ENCODE measurements around the gene CD48.

CD48 gene, protein sequence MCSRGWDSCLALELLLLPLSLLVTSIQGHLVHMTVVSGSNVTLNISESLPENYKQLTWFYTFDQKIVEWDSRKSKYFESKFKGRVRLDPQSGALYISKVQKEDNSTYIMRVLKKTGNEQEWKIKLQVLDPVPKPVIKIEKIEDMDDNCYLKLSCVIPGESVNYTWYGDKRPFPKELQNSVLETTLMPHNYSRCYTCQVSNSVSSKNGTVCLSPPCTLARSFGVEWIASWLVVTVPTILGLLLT

DNA sequence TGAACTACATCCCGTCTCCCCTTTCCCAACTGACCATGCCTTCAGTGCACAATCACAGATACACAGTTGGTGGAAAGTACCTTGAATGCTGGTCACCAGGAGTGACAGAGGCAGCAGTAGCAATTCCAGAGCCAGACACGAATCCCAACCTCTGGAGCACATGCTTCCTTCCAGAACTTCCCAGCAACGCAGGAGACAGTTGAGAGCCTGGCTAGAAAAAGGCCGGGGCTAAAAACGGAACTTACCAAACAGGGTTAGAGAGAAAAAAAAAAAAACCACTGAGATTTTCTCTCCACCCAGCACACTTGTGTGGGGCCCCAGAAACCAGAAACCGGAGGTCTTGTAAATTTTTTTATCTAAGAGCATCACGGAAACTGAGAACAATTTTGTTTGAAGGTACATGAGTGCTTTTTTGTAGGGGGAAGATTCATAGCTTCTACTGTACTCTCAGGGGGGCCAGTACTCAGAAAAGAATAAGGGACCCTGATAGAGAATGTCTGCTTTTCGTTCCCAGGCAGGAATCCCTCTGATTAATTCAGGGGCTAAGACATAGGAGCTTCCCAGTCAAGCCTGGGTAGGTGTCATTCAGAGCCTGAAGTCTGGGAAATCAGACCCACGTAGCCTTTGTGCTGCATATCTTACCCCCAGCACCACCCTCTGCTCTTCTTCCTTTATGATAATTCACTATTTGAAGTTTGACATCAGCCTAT is at the start of gene CD48:
Gene CD48 (minus strand): TSS at position 221 of the 710 bp plus-strand sequence. CDS start 59 bp downstream, at position 162.
- DNase-seq, result no peak

DNA sequence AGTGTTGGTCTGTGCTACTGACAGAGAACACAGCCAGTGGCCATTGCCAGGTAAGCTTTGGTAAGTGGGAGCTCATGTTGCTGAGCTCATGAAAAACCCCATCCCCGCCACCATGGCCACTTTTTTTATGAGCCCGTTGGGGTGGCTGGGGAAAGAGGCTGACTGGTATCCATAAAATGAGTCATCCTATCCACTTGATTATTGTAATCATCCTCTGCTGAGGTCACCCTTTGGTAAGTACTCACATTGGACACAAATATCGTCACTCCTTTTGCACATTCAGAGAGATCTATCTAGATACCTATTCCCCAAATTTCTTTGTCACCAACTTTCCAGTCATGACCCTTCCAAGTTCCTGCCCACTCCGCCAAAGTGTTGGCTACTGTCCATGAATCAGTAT is 49.4 kb upstream of the CD48 start:
- DNase-seq, result no peak

DNA sequence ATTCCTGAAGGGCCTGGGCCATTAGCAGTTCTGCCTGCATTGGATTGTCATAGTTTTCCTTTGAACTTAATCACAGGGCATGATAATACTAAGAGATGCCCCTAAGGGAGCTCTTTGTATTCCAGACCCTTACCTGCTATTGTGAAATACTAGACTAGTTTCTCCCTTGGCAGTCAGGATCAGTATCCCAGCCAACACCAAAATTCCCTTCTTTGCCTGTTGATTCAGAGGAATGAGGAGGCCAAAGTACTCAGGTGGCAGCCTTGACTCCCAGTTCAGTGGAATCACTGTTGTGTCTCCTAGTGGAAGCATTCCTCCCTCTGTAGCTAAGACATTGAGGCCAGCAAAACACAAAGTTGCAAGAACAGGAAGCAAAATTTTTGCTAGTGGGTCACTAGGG is 48.1 kb upstream of the CD48 start:
- DNase-seq, result no peak

DNA sequence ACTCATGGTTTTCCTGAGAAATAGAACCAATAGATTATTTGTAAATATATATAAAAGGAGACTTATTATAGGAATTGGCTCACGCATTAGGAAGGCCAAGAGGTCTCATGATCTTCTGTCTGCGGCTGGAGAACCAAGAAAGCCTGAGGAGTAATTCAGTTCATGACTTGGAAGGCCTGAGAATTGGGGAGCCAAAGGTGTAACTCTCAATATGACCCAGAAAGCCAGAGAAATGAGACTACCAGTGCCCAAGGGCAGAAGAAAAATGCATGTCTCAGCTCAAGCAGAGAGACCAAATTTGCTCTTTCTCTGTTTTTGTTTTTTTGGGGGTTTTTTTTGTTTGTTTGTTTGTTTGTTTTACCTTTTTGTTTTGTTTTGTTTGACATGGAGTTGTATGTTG is 46.9 kb upstream of the CD48 start:
- DNase-seq, result no peak

DNA sequence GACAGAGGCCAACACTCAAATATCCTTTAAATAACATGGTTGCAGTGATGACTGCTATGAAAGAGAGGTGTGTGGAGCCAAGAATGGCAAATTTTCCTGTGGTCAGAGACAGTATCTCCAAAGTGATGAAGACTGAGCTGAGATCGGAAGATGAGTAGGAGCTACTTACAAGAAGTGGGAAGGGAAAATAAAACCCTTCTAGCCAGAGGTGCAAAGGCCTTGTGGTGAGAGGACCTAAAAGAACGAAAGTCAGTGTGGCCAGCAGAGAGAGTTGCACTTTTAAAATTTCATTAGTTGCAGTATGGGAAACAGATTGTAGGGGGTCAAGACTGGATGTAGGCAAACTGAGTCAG is 45.2 kb upstream of the CD48 start:
- no peak for DNase-seq

DNA sequence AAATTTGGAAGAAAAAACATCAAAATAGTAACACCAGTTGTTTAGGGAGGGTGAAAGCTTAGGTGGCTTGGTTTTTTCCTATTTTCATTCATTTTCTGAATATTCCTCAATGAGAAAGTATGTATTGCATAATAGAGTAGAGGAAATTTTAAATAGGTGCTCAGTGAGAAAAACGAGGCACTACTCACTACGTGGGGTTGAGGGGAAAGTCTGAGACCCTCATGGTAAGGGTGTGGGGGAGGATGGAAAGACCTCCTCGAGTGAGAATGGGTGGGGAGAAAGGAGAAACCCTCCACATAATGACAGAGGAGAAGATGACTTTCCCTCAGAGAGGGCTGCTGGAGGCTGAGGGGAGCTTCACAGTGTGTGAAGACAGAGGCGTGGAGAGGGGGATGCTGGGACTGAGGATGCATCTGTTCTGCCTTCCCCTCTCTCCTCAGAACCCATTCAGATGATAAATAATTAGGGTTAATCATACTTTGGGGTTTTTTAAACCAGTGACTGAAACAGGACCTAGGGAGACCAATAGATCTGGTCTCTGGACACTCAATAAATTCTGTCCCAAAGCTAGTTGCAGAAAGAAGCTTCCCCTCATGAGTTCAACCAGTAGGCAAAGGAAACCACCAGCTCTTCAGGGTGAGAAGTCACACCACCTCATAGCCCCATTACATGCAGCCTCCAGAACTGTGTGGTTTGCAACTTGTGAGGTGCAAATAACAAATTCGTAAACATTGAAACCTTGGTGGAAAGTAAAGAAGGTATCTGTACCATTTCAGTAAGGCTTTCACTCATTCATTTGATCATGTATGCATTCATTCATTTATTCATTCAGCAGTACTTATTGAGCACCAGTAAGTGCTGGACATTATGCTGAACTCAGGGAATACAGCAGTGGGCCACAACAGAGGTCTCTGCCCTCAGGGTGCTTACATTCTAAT is 44.6 kb upstream of the CD48 start:
- DNase-seq, result no peak

DNA sequence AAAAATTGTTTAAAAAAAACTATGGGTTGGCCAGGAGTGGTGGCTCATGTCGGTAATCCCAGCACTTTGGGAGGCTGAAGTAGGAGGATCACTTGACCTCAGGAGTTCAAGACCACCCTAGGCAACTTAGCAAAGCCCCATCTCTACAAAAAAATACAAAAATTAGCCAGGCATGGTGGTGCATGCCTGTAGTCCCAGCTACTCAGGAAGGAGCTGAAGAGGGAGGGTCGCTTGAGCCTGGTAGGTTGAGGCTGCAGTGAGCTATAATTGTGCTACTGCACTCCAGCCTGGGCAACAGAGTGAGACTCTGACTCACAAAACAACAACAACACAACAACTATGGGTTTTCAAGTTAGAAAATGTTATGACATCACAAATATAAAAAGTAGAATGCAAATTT is 43.8 kb upstream of the CD48 start:
- no peak for DNase-seq

DNA sequence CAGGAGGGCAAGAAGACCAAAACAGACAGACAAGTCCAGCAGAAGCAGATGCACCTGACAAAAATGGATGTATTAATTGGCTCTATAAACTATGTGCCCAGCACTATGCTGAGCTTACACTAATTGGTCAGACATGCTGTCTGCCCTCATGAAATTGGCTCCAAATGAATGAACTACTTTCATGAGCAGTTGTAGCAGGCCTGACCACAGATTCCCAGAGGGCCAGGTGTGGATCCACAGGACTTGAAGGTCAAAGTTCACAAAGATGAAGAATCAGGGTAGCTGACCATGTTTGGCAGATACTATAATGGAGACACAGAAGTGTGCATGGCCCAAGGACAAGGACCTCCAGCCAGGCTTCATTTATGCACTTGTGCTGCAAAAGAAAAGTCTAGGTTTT is 42.0 kb upstream of the CD48 start:
- no peak for DNase-seq

DNA sequence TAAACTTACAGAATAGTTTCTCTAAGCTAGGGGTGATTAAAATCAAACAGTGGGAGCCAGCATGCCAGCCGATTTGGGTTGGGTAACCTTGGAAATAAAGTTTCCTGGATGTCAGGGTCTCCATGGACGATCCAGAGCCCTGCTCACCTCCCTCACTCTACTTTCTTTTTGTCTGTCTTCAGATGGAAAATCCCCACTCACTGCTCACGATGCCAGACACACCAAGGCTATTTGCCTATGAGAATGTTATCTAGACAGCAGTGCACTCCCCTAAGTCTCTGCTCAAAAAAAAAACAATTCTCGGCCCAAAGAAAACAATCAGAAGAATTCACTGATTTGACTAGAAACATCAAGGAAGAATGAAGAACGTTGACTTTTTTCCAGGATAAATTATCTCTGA is 41.3 kb upstream of the CD48 start:
- no peak for DNase-seq

DNA sequence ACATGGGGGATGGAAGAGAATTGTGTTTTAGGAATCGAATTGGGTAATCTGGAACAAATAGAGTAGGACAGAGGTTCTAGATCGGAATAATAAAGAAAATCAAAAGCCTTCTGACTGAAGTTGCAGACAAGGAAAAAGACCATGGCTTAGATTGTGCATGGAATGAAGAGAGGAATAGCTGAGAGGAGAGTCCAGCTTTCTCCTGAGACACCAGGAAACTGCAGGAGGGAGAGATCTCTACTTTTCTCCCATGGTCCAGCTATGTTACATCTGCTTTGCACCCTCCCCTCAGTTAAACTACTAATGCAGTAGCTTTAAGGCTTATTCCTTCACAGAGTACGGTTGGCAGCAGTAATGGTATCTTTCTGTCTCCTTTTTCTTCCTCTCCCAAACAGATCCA is 40.8 kb upstream of the CD48 start:
- no peak for DNase-seq

DNA sequence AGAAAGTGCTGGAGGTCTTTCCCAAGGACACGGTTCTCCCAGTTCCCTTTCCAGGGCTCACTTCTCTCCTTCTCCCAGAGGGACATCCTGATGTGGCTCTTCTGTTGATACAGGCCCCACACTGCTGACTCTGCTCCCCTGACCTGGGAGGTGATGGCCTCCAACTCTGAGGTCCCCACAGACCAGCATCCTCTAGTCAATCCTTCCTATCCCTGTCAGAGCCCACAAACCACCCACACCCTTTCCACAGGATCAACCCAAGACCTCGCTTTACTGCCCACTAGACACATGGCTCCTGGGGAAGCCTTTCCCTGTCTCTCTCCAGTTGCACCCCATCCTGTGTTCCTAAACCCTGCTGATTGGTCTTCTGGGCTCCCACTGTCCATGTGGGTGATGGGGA is 39.0 kb upstream of the CD48 start:
- DNase-seq, result no peak

DNA sequence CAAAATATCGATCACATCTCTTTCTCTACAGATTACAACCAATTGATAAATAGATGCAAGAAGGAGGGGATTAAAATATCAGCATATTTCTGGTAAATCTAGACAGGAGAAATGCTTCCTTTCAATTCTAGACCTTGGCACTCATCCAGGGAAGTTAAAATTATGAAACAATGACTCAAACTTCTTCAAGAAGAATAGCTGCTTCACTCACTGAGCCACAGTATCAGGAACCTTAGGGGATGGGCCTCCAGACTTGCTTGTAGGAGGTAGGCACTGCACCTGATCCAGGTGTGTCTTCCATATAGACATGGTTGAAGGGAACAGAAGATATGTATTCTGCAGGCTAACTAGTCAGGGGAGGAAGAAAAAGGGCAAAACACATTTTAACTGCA is 37.3 kb upstream of the CD48 start:
- DNase-seq, result no peak

DNA sequence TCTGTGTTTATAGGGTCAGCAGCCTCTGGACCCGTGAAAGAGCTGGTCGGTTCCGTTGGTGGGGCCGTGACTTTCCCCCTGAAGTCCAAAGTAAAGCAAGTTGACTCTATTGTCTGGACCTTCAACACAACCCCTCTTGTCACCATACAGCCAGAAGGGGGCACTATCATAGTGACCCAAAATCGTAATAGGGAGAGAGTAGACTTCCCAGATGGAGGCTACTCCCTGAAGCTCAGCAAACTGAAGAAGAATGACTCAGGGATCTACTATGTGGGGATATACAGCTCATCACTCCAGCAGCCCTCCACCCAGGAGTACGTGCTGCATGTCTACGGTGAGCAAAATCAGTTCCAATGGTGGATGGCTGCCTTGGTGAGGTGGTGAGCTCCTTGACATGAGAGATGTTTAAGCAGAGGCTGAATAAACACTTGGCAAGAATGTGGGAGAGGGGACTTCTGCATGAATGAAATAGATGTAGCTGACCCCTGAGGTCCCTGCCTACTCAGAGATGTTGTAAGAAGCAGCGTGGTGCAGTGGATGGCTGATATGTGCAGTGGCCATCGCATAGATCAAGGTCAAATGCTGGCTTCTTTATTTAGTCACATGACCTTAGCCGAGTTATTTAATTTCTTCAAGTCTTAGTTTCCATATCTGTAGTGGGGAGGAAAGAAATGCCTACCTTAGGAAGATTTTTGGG is 36.7 kb upstream of the CD48 start:
- DNase-seq, result no peak

DNA sequence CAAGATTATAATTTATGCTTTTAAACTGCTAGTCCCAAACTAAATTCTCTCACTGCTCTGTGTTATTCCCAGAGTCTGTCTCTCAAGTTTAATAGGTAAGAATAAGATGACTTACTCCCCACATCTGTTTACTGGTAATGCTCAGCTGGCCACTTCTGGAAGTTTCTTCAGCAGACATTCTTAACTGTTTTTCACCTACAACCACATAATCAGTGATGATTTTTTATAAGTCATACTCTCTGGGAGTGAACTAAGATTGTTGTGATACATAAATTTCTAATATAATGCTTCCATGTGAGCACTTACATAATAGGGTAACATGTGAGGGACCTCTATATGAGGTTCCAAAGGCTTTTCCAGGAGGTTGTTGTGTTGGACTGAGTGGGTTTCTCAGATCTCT is 36.1 kb upstream of the CD48 start:
- no peak for DNase-seq

DNA sequence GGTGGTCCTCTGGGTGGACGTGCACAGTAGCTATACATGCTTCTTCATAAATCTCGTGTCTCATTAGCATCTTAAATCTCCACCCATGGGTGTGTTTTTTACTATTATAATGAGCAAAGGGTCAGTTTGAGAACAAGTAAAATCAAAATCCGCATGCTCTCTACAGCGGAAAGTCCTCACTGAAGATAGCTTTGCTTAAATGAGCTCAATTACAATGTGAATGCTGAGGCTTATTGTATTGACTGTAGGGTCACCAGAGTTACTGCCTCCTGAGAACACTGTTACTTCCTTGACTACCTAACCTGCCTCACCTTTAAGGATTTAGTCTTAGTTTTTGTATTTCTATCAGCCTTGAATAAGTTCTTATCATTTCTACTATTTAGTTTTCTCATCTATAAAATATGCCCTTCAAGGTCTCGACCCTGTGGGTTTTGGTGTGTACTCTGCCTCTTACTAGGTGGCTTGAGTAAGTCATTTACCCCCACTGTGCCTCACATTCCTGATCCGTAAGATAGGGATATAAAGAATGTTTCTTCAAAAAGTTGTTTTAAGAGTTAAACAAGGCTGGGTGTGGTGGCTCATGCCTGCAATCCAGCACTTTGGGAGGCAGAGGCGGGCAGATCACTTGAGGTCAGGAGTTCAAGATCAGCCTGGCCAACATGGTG is 35.3 kb upstream of the CD48 start:
- DNase-seq, result no peak

DNA sequence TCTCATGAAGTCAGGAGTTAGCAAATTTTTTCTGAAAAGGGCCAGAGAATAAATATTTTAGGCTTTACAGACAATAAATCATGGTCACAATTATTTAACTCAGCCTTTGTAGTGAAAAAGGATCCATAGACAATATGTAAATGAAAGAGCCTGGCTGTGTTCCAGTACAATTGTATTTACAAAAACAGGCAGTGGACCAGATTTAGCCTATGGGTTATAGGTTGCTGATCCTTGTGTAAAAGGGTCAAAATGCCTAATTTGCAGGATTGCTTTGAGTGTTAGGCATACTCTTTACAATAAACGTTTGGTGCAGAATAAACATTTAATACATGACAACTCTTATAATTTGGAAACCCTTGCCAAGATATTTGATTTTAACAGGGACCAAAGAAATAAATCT is 33.9 kb upstream of the CD48 start:
- DNase-seq, result no peak

DNA sequence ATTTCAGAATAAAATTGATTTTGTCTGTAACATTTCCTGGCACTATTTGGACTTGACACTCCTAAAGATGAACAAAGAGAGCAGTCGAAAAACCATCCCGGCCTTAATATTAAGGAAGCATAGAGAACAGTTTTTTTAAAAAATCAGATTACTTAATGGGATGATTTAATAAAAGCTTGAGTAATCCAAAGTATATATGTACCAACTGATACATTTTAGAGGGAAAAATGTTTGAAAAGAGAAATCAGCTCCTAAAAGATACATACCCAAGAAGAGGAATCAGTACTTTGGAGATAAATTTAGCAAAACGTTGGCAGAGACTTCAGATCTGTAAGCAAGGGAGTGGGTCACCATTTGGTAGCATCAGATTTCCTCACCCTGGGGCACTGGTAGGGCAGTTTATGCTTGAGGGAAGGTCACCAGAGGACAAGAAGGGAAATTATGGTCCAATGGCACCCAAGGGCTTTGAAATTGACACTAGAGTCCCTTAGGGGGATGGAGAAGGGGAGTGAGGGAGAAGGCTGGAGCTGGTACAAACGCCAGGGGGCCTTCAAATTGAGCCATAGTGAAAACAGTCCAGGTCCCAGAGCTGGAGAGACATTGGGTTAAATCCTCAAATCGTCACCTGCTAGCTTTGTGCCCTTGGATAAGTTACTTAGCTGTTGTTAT is 33.4 kb upstream of the CD48 start:
- no peak for DNase-seq

DNA sequence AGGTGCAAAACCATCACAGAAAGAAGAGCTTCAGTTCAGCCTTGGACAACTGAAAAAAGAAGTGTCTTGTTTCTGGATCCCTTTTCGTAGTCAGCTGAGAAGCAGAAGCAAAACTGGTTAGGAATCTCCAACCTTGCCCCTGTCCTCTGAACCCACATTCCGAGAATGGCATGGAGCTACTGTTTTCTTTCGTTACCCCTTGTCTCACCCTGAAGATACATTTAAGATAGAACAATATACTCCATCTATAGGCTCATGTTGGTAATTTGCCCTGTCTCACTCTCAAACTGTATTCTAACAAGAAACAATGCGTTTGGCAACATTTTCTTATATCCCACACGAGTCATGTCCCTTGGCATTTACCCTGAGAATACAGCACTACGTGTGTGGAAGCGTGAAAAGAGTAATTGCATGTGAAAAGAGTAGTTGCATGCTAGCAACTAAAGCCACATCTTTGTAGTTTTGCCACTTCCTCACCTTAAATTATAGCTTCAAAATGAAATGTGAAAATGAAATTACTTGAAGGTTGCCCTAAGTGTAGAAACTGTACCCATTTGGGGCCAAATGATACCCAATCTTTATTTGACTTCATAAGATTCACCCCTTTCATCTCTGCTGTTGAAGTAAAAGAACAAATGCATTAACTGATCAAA is 32.7 kb upstream of the CD48 start:
- DNase-seq, result no peak

DNA sequence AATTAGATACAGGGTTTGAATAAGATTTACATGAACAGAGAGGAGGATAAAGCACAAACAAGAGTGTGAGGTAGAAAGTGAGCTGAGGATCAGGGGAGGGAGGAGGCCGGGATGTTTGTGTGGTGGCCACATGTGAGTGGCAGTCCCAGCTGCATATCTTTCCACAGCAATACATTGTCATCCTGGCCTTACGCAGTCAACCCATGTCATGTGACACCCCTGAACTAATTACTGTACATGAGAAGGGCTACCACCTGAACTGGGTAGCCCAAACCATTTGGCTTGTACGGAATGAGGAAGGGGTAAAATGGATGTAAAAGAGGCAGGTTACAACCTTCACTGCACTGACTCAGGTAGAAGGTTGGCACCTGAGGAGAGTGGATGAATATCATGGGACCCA is 31.6 kb upstream of the CD48 start:
- DNase-seq, result no peak

Measured in nucleus accumbens (tissue), 56 donors.